NB4 (cell line): ENCODE measurements around the gene ALPK3.

ENCODE experiments used
- CTCF ChIP-seq: IDR thresholded peaks from one replicate; pipeline ENCODE4 v1.5.1; 2012; ENCODE audit warnings: low read depth, low read length
- POLR2A ChIP-seq: IDR thresholded peaks from 2 replicates; pipeline ENCODE4 v1.6.1; 2011; ENCODE audit warnings: mild to moderate bottlenecking; ENCODE audit not compliant: insufficient read length; ENCODE audit errors: extremely low read depth
- TF ChIP-seq, protein P1 (sequence below): IDR thresholded peaks from 2 replicates; pipeline ENCODE4 v1.6.1; 2011; ENCODE audit warnings: low read depth, low read length

GRCh38 chr15:84889991-84890669 lies 73.0 kb downstream of the ALPK3 start:
- TF ChIP-seq, protein P1, sequence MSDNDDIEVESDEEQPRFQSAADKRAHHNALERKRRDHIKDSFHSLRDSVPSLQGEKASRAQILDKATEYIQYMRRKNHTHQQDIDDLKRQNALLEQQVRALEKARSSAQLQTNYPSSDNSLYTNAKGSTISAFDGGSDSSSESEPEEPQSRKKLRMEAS, result no peak
- no peak for TF ChIP-seq CTCF
- TF ChIP-seq POLR2A, result no peak
